GM23338 (cell line): Measurements from ENCODE around the gene CLEC4G. TPM values are rescaled to one million over a fixed set of nuclear protein-coding genes. Genes with fewer than 3 reads are reported as not detected.

Experiments
- ATAC-seq: fragments of 200-7000 bp; cut with Tn5 transposase; 3 replicates; pipeline ENCODE4 v1.9.1; 2020
- DNase-seq: peaks from one replicate; pipeline ENCODE4 v3.0.0-alpha.2; 2015; ENCODE audit warnings: low spot score
- H2AFZ ChIP-seq: fragments of 200-600 bp; sonication (generic); 2 replicates; pipeline ENCODE4 v1.8.0; 2016; ENCODE audit warnings: antibody characterized with exemption, mild to moderate bottlenecking, moderate library complexity
- H3F3A ChIP-seq: fragments of 200-600 bp; sonication (generic); replicated peaks from 2 replicates; pipeline ENCODE4 v1.8.0; 2017; ENCODE audit warnings: antibody characterized with exemption, mixed run types, low read depth
- H3K27ac ChIP-seq: fragments of 200-600 bp; sonication (generic); 2 replicates; pipeline ENCODE4 v1.6.1; 2016; ENCODE audit warnings: low read depth
- H3K27me3 ChIP-seq: fragments of 200-600 bp; sonication (generic); 2 replicates; pipeline ENCODE4 v1.8.0; 2016; ENCODE audit warnings: mild to moderate bottlenecking, mixed run types, moderate library complexity; ENCODE audit not compliant: insufficient read depth
- H3K36me3 ChIP-seq: fragments of 200-600 bp; sonication (generic); 2 replicates; pipeline ENCODE4 v1.8.0; 2016; ENCODE audit warnings: mild to moderate bottlenecking; ENCODE audit not compliant: insufficient read depth
- H3K4me1 ChIP-seq: fragments of 200-600 bp; sonication (generic); 2 replicates; pipeline ENCODE4 v1.8.0; 2016; ENCODE audit warnings: mild to moderate bottlenecking, moderate library complexity; ENCODE audit not compliant: insufficient read depth
- H3K4me2 ChIP-seq: fragments of 200-600 bp; sonication (generic); 2 replicates; pipeline ENCODE4 v1.7.1; 2017; ENCODE audit warnings: mixed run types
- H3K4me3 ChIP-seq: fragments of 200-600 bp; sonication (generic); 2 replicates; pipeline ENCODE4 v1.6.1; 2016; ENCODE audit warnings: mixed run types
- H3K79me2 ChIP-seq: fragments of 200-600 bp; sonication (generic); replicated peaks from 2 replicates; pipeline ENCODE4 v1.8.0; 2017; ENCODE audit warnings: mild to moderate bottlenecking; ENCODE audit not compliant: insufficient read depth
- H3K9me2 ChIP-seq: fragments of 200-600 bp; sonication (generic); 2 replicates; pipeline ENCODE4 v1.8.0; 2017; ENCODE audit not compliant: insufficient read depth
- H4K20me1 ChIP-seq: fragments of 200-600 bp; sonication (generic); replicated peaks from 2 replicates; pipeline ENCODE4 v1.8.0; 2017; ENCODE audit warnings: mild to moderate bottlenecking; ENCODE audit not compliant: insufficient read depth
- H3K27ac Mint-ChIP-seq: 2 replicates; pipeline ENCODE4 v1.8.0; 2020; ENCODE audit warnings: inconsistent platforms, mild to moderate bottlenecking, moderate library complexity, mixed read lengths
- H3K27me3 Mint-ChIP-seq: 3 replicates; pipeline ENCODE4 v1.8.0; 2022; ENCODE audit warnings: low read depth, mild to moderate bottlenecking, moderate library complexity, mixed read lengths, inconsistent platforms; ENCODE audit not compliant: insufficient read depth, poor library complexity
- H3K36me3 Mint-ChIP-seq: 3 replicates; pipeline ENCODE4 v1.8.0; 2021; ENCODE audit warnings: low read depth, mild to moderate bottlenecking, inconsistent platforms, moderate library complexity, mixed read lengths
- H3K4me1 Mint-ChIP-seq: 3 replicates; pipeline ENCODE4 v1.8.0; 2020; ENCODE audit warnings: mild to moderate bottlenecking, inconsistent platforms, mixed read lengths
- H3K4me3 Mint-ChIP-seq: 3 replicates; pipeline ENCODE4 v1.8.0; 2021; ENCODE audit warnings: moderate library complexity, mild to moderate bottlenecking, inconsistent platforms, mixed read lengths
- H3K9me3 Mint-ChIP-seq: 3 replicates; pipeline ENCODE4 v1.8.0; 2020; ENCODE audit warnings: moderate library complexity, mild to moderate bottlenecking, inconsistent platforms, mixed read lengths
- CREB1 ChIP-seq: fragments of 250-450 bp; sonication (Bioruptor Pico); IDR thresholded peaks from 2 replicates; pipeline ENCODE4 v1.5.0; 2020; ENCODE audit warnings: low read depth, mild to moderate bottlenecking, moderate library complexity
- ETS1 ChIP-seq: IDR thresholded peaks from 2 replicates; pipeline ENCODE4 v1.6.1; 2016; ENCODE audit warnings: antibody characterized with exemption
- EZH2 ChIP-seq: fragments of 200-600 bp; sonication (generic); IDR thresholded peaks from one replicate; pipeline ENCODE4 v1.8.0; 2017; ENCODE audit warnings: antibody characterized with exemption, mild to moderate bottlenecking, low read depth; ENCODE audit not compliant: unreplicated experiment
- EZH2phosphoT487 ChIP-seq: fragments of 200-600 bp; sonication (generic); IDR thresholded peaks from one replicate; pipeline ENCODE4 v1.8.1; 2018; ENCODE audit warnings: antibody characterized with exemption; ENCODE audit not compliant: unreplicated experiment
- NANOG ChIP-seq: IDR thresholded peaks from 2 replicates; pipeline ENCODE4 v1.6.1; 2016; ENCODE audit warnings: antibody characterized with exemption, borderline replicate concordance
- POLR2AphosphoS5 ChIP-seq: IDR thresholded peaks from 2 replicates; pipeline ENCODE4 v1.6.1; 2016; ENCODE audit warnings: antibody characterized with exemption, low read depth
- REST ChIP-seq: IDR thresholded peaks from one replicate; pipeline ENCODE4 v1.6.1; 2018; ENCODE audit warnings: antibody characterized with exemption; ENCODE audit not compliant: unreplicated experiment
- STAT1 ChIP-seq: IDR thresholded peaks from one replicate; pipeline ENCODE4 v1.6.1; 2016; ENCODE audit warnings: antibody characterized with exemption; ENCODE audit not compliant: unreplicated experiment
- ZNF114 ChIP-seq: fragments of 250-450 bp; sonication (Bioruptor Pico); IDR thresholded peaks from 2 replicates; pipeline ENCODE4 v1.5.0; 2020; ENCODE audit warnings: mild to moderate bottlenecking, moderate library complexity
- ZNF331 ChIP-seq: fragments of 250-450 bp; sonication (Bioruptor Pico); IDR thresholded peaks from 2 replicates; pipeline ENCODE4 v1.5.0; 2020; ENCODE audit warnings: low read depth, mild to moderate bottlenecking, moderate library complexity
- polyA plus RNA-seq: library from polyadenylated mRNA; unstranded; fragments of >200 nt; fragmentation: Nextera tagmentation; extraction: Ambion mirVana; gene quantifications from 2 replicates; pipeline ENCODE4 v1.2.1, GENCODE V29; 2016
- total RNA-seq: library from RNA; depleted of rRNA; stranded (reverse); fragments of >200 nt; shearing (Covaris generic); gene quantifications from 2 replicates; pipeline ENCODE4 v1.2.3, GENCODE V29; 2014
- TF ChIP-seq, protein P1 (sequence below), 2 experiments: fragments of 200-600 bp in 1 of 2; sonication (generic) in 1 of 2; conservative IDR thresholded peaks; 2 replicates each; pipeline versions ENCODE4 v1.5.1 to v1.6.1; 2016 to 2017; ENCODE audit warnings: antibody characterized with exemption in 2 of 2, low read depth in 2 of 2, mild to moderate bottlenecking in 2 of 2, moderate library complexity in 1 of 2

CLEC4G gene
- total and polyA plus RNA-seq, 2 experiments from 2014 or later = 0.52 to 0.65 TPM

DNA sequence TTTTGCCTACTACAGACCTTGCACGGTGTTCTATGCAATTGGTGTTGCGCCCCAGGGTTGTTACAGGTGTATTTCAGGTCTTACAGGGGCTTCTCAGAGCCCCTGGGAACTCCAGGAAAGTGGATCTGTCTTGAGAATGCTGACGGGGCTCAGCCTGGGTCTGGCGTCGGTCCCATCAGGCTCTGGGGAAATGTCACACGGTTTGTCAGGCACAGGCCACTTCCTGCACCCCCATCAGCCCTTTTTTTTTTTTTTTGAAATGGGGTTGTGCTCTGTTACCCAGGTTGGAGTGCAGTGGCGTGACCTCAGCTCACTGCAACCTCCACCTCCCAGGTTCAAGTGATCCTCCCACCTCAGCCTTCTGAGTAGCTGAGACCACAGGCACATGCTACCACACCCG, 13.2 kb downstream of the CLEC4G start:
- Mint-ChIP-seq H3K4me1 (no peaks in the 10 kb centered on the region), H3K27me3 (peaks cover 3% of the 10 kb centered on the region), H3K4me3 (no peak overlapping the region), H3K9me3 (no peaks in the 10 kb centered on the region; the same call in 2 of the 3 replicates), H3K27ac (no peak overlapping the region), H3K36me3 (no peaks in the 10 kb centered on the region)
- Histone ChIP-seq H3K79me2 (no peaks in the 10 kb centered on the region), H3K4me1 (no peaks in the 10 kb centered on the region), H3K27ac (no peak overlapping the region), H3K27me3 (no peaks in the 10 kb centered on the region), H3K36me3 (no peaks in the 10 kb centered on the region), H3K4me2 (no peak overlapping the region), H2AFZ (no peak overlapping the region), H3K9me2 (no peaks in the 10 kb centered on the region), H4K20me1 (no peaks in the 10 kb centered on the region), H3K4me3 (no peak overlapping the region), H3F3A (no peaks in the 10 kb centered on the region)
- DNase-seq (no peak), ATAC-seq (no peak)
- TF ChIP-seq EZH2phosphoT487 (no peak), ZNF331 (CRISPR knock-in tag) (no peak), STAT1 (no peak), CREB1 (no peak), REST (no peak), ETS1 (no peak), POLR2AphosphoS5 (no peak), EZH2 (no peak), ZNF114 (no peak), NANOG (no peak)
- TF ChIP-seq, protein P1, sequence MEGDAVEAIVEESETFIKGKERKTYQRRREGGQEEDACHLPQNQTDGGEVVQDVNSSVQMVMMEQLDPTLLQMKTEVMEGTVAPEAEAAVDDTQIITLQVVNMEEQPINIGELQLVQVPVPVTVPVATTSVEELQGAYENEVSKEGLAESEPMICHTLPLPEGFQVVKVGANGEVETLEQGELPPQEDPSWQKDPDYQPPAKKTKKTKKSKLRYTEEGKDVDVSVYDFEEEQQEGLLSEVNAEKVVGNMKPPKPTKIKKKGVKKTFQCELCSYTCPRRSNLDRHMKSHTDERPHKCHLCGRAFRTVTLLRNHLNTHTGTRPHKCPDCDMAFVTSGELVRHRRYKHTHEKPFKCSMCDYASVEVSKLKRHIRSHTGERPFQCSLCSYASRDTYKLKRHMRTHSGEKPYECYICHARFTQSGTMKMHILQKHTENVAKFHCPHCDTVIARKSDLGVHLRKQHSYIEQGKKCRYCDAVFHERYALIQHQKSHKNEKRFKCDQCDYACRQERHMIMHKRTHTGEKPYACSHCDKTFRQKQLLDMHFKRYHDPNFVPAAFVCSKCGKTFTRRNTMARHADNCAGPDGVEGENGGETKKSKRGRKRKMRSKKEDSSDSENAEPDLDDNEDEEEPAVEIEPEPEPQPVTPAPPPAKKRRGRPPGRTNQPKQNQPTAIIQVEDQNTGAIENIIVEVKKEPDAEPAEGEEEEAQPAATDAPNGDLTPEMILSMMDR (conservative IDR thresholded peaks at IDR 0.05; ENCODE audit: low read depth in 2 of 2) = no peak
